GM18861 (cell line): ENCODE measurements around the gene MAGED4.
"Not testable (repeated sequence)": the region's sequence is repeated elsewhere in the genome, so short reads cannot be mapped to it uniquely, and the experiment has no call there.

ENCODE experiments used
- ATAC-seq: cut with Tn5 transposase; IDR thresholded peaks from one replicate; pipeline ENCODE4 v1.9.1; 2021; ENCODE audit not compliant: unreplicated experiment

The MAGED4 gene

GRCh38 chrX:52184440-52185077 lies at the start of gene MAGED4:
TSS of gene MAGED4 (plus strand) at chrX:52184888. CDS start at chrX:52185923, 1,035 bp downstream.
- ATAC-seq, result not testable (repeated sequence)

- no peak for ATAC-seq
These were observed 45.7 kb upstream of the MAGED4 start for GRCh38 chrX:52138830-52139544.

- no peak for ATAC-seq
These were observed 45.2 kb upstream of the MAGED4 start for GRCh38 chrX:52139545-52139895.

GRCh38 chrX:52140020-52140419 lies 44.7 kb upstream of the MAGED4 start:
- ATAC-seq, result no peak

- ATAC-seq, result not testable (repeated sequence)
These were observed 34.0 kb upstream of the MAGED4 start for GRCh38 chrX:52150667-52151066.

GRCh38 chrX:52160140-52160539 lies 24.5 kb upstream of the MAGED4 start:
- ATAC-seq, result not testable (repeated sequence)

- ATAC-seq, result no peak
These were observed 17.8 kb upstream of the MAGED4 start for GRCh38 chrX:52166840-52167239.

- ATAC-seq, result not testable (repeated sequence)
These were observed 13.6 kb upstream of the MAGED4 start for GRCh38 chrX:52171055-52171454.

GRCh38 chrX:52185078-52185453 lies 378 bp downstream of the MAGED4 start:
- not testable (repeated sequence) for ATAC-seq

- not testable (repeated sequence) for ATAC-seq
These were observed 26.7 kb downstream of the MAGED4 start for GRCh38 chrX:52211405-52211804.

- ATAC-seq, result no peak
These were observed 28.6 kb downstream of the MAGED4 start for GRCh38 chrX:52213276-52213675.

GRCh38 chrX:52216541-52216940 lies 31.9 kb downstream of the MAGED4 start:
- ATAC-seq, result no peak

- ATAC-seq, result no peak
These were observed 32.9 kb downstream of the MAGED4 start for GRCh38 chrX:52217494-52218160.

- no peak for ATAC-seq
These were observed 36.2 kb downstream of the MAGED4 start for GRCh38 chrX:52220936-52221335.
